ENCODE results near the gene AAGAB. TPM values are rescaled to one million over a fixed set of nuclear protein-coding genes. Genes with fewer than 3 reads are reported as not detected.
"Not testable (repeated sequence)": the region's sequence is repeated elsewhere in the genome, so short reads cannot be mapped to it uniquely, and the experiment has no call there.

AAGAB gene
- total and polyA plus RNA-seq, 5 experiments from 2014 or later: 28.1 to 49.4 (median 43.8) TPM

DNA sequence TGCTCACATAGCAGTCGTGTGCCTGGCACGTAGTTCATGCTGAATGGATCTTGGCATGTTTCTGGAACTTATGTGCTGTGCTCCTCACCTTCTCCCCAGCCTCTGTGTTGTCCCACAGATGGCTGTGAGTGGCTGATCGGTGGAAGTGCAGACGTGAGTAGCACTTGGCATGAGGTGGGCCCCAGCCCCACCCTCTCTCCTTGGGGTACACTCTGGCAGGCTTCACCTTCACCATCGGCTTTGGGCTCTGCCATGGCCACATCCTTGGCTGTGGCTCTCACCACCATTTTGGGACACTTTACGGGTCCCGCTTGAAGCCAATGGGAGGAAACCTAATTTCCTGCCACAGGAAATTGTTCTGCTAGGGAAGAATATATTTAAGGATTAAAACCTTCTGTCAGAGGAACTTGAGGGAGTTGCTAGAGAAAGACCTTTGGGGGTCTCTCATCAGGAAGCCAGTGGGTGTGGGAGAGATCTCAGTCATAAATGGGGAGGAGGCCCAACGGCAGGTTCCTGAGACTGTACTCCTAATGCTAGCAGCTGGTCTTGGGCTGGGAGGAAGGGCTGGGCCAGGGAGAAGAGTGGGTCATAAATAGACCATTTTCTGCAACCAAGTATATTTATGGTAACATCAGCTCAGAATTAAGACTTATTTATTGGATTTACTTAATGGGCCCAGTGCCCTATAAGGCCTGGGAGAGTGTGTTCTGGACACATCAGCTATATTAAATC, 96.8 kb downstream of the AAGAB start:
- H3K4me1 Mint-ChIP-seq: peaks cover 12 to 72% (median 15%) of the 10 kb centered on the region in 4 donors
- peaks cover 0 to 7% (median 0%) of the 10 kb centered on the region in 3 donors for H3K36me3 Mint-ChIP-seq
- no peak overlapping the region for H3K4me3 Mint-ChIP-seq
- ATAC-seq: no peak
- no peaks in the 10 kb centered on the region for H3K27me3 Mint-ChIP-seq
- H3K27ac Mint-ChIP-seq: peak overlapping the region in 3 of 10 donors; percentile 11 to 46 (median 34)
- no peak for DNase-seq
- H3K9me3 Mint-ChIP-seq: no peaks in the 10 kb centered on the region
- POLR2A ChIA-PET: interaction anchor here (0.5 kb wide), 2 partner anchors 21 to 121 kb away, joined by 3 to 5 read pairs; no protein-coding TSS in a partner anchor

GRCh38 chr15:67156834-67157233, 97.6 kb downstream of the AAGAB start:
- H3K9me3 Mint-ChIP-seq: no peaks in the 10 kb centered on the region
- peaks cover 0 to 7% (median 0%) of the 10 kb centered on the region in 3 donors for H3K36me3 Mint-ChIP-seq
- POLR2A ChIA-PET: no interaction called here
- H3K4me1 Mint-ChIP-seq: peaks cover 10 to 72% (median 13%) of the 10 kb centered on the region in 4 donors
- peak overlapping the region in 1 of 10 donors; percentile 41 for H3K27ac Mint-ChIP-seq
- no peaks in the 10 kb centered on the region for H3K27me3 Mint-ChIP-seq
- no peak overlapping the region for H3K4me3 Mint-ChIP-seq
- ATAC-seq (no peak), DNase-seq (no peak)

DNA sequence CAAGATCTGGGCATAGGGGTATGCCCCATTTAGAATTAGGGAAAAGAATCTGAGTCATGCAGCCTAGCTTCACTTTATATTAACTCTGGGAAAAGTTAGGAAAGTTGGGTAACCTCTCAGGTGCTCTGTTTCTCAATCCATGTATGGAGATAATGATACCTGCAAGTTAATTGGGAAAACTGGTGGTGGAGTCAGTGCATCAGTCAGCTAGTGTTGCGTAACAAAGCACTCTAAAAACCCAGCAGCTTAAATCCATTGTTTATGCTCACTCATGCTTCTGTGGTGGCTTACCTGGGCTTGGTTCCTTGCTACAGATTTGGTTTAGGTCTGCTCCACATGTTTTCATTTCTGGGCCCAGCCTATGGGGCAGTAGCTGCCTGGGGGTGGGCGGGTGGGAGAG, 98.0 kb downstream of the AAGAB start:
- DNase-seq: no peak
- H3K4me3 Mint-ChIP-seq: no peak overlapping the region
- H3K4me1 Mint-ChIP-seq: peaks cover 10 to 71% (median 13%) of the 10 kb centered on the region in 4 donors
- POLR2A ChIA-PET: no interaction called here
- H3K9me3 Mint-ChIP-seq: no peaks in the 10 kb centered on the region
- H3K36me3 Mint-ChIP-seq: peaks cover 0 to 7% (median 0%) of the 10 kb centered on the region in 3 donors
- H3K27ac Mint-ChIP-seq: no peak overlapping the region
- ATAC-seq: no peak
- H3K27me3 Mint-ChIP-seq: no peaks in the 10 kb centered on the region

DNA sequence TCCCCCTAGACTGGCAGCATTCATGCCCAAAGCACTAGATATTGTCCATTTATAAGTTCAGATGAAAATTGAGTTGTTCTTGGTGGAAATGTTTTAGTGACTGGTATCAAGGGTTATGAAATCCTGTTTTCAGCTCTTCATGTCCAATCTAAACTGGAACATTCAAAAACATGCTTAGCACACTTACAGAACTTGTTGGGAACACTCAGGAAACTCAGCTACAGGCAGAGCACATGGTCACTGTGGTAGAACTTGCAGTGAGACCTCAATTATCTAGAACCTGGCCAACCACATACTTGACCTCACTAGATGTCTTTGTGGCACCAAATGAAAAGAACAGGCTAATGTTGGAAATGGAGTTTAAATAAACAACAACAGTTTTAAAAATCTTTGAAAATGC, 100.2 kb downstream of the AAGAB start:
- peaks cover 0 to 1% (median 0%) of the 10 kb centered on the region in 5 donors for H3K27me3 Mint-ChIP-seq
- H3K36me3 Mint-ChIP-seq: peaks cover 0 to 7% (median 0%) of the 10 kb centered on the region in 3 donors
- H3K9me3 Mint-ChIP-seq: no peaks in the 10 kb centered on the region
- peaks cover 14 to 72% (median 23%) of the 10 kb centered on the region in 4 donors for H3K4me1 Mint-ChIP-seq
- no peak overlapping the region for H3K4me3 Mint-ChIP-seq
- DNase-seq: no peak
- peak overlapping the region in 3 of 10 donors; percentile 34 to 51 (median 38) for H3K27ac Mint-ChIP-seq
- ATAC-seq: no peak
- POLR2A ChIA-PET: no interaction called here

- peaks cover 20 to 78% (median 34%) of the 10 kb centered on the region in 4 donors for H3K4me1 Mint-ChIP-seq
- ATAC-seq, H3K27me3 Mint-ChIP-seq, H3K36me3 Mint-ChIP-seq, DNase-seq, POLR2A ChIA-PET, H3K4me3 Mint-ChIP-seq, H3K9me3 Mint-ChIP-seq: not testable (repeated sequence)
- H3K27ac Mint-ChIP-seq: peak overlapping the region in 2 of 10 donors; percentile 40 to 44
Observed at GRCh38 chr15:67153044-67153443, 101.4 kb downstream of the AAGAB start.

DNA sequence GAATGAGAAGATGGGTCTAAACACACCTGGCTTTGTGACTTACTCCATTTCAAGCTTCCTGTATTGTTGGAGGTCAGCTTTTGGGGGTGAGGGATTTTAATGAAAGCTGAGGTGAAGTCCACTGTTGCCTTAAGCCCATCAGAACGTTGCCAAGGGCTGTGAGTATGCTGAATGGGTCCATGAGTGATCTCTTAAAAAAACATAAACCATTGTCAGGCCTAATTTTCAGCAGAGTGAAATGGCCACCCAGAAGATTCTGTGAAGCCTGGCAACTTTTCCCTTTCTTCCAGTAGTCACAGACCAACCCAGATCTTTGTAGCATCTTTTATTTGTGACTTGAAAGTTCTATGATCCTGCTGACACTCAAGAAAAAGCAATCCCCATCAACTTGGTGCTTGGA, 102.0 kb downstream of the AAGAB start:
- POLR2A ChIA-PET: no interaction called here
- H3K9me3 Mint-ChIP-seq: no peaks in the 10 kb centered on the region
- H3K27me3 Mint-ChIP-seq: peaks cover 0 to 1% (median 0%) of the 10 kb centered on the region in 5 donors
- peak overlapping the region in 3 of 10 donors; percentile 1 to 44 (median 8) for H3K27ac Mint-ChIP-seq
- peaks cover 0 to 7% (median 0%) of the 10 kb centered on the region in 3 donors for H3K36me3 Mint-ChIP-seq
- ATAC-seq (no peak), DNase-seq (no peak)
- peaks cover 19 to 78% (median 34%) of the 10 kb centered on the region in 4 donors for H3K4me1 Mint-ChIP-seq
- no peak overlapping the region for H3K4me3 Mint-ChIP-seq

Other genes with a start within 250 kb of the AAGAB start
- 10 to 100 TPM; 53.1 to 55.4 TPM for gene SMAD3, start 189.1 kb downstream of the AAGAB start, total RNA-seq
- gene SMAD3, start 189.1 kb downstream of the AAGAB start, polyA plus RNA-seq: 1 to 10 TPM in 2 of 3 donors, under 1 TPM in 1; 0.57 to 4.2 (median 1.7) TPM
- under 1 TPM; 0.38 to 0.96 TPM for gene IQCH, start 125 bp upstream of the AAGAB start, total RNA-seq
- gene IQCH, start 125 bp upstream of the AAGAB start, polyA plus RNA-seq: under 1 TPM in 2 of 3 donors, not detected in 1; 0.20 to 0.28 TPM

Data from naive thymus-derived CD8-positive, alpha-beta T cell (primary cell).